Endodermal cell (in vitro differentiated cells): ENCODE results near the gene ITPRIPL2. TPM values are rescaled to one million over a fixed set of nuclear protein-coding genes. Genes with fewer than 3 reads are reported as not detected.

Experiments used
- DNase-seq: peaks from one replicate; pipeline ENCODE4 v3.0.0-alpha.2; 2017
- H3K27ac ChIP-seq: 2 replicates; pipeline ENCODE4 v1.5.1; 2013; ENCODE audit warnings: mild to moderate bottlenecking, low read depth, low read length, moderate library complexity
- H3K27me3 ChIP-seq: 2 replicates; pipeline ENCODE4 v1.6.1; 2013; ENCODE audit warnings: mild to moderate bottlenecking, low read length, moderate library complexity; ENCODE audit not compliant: insufficient read depth, control insufficient read depth, poor library complexity, severe bottlenecking
- H3K36me3 ChIP-seq: 2 replicates; pipeline ENCODE4 v1.7.0; 2013; ENCODE audit warnings: mild to moderate bottlenecking, low read length, moderate library complexity; ENCODE audit not compliant: control insufficient read depth, insufficient read depth
- H3K4me1 ChIP-seq: one replicate; pipeline ENCODE4 v1.7.0; 2013; ENCODE audit warnings: low read length; ENCODE audit not compliant: control insufficient read depth, insufficient read depth
- H3K4me3 ChIP-seq: 2 replicates; pipeline ENCODE4 v1.5.1; 2013; ENCODE audit warnings: mild to moderate bottlenecking, low read length, moderate library complexity
- H3K9ac ChIP-seq: 2 replicates; pipeline ENCODE4 v1.6.1; 2013; ENCODE audit warnings: mild to moderate bottlenecking, low read length, moderate library complexity; ENCODE audit not compliant: poor library complexity, severe bottlenecking; ENCODE audit errors: extremely low read depth
- H3K9me3 ChIP-seq: 2 replicates; pipeline ENCODE4 v1.6.1; 2013; ENCODE audit warnings: mild to moderate bottlenecking, low read length, moderate library complexity; ENCODE audit not compliant: control insufficient read depth
- H3K27ac Mint-ChIP-seq: 2 replicates; pipeline ENCODE4 v1.8.0; 2020; ENCODE audit warnings: mixed read lengths
- H3K27me3 Mint-ChIP-seq: 2 replicates; pipeline ENCODE4 v1.8.0; 2021; ENCODE audit warnings: mild to moderate bottlenecking, mixed read lengths; ENCODE audit not compliant: insufficient read depth
- H3K36me3 Mint-ChIP-seq: 2 replicates; pipeline ENCODE4 v1.8.0; 2020; ENCODE audit warnings: low read depth, mixed read lengths
- H3K4me1 Mint-ChIP-seq: 2 replicates; pipeline ENCODE4 v1.8.0; 2020; ENCODE audit warnings: mixed read lengths
- H3K4me3 Mint-ChIP-seq: 2 replicates; pipeline ENCODE4 v1.8.0; 2020; ENCODE audit warnings: mild to moderate bottlenecking, moderate library complexity, mixed read lengths
- H3K9me3 Mint-ChIP-seq: 2 replicates; pipeline ENCODE4 v1.8.0; 2020; ENCODE audit warnings: mild to moderate bottlenecking, mixed read lengths
- CTCF ChIP-seq: fragments of 200-600 bp; sonication (generic); conservative IDR thresholded peaks from 2 replicates; pipeline ENCODE4 v1.5.0; 2021; ENCODE audit warnings: antibody characterized with exemption, mild to moderate bottlenecking
- WGBS, 2 experiments: methylation state at CpG; one replicate each; pipeline versions ENCODE4 v1.1.5 to v1.1.7; 2013; ENCODE audit warnings: missing lambda C conversion rate in 2 of 2, mixed read lengths in 1 of 2; ENCODE audit not compliant: insufficient coverage in 1 of 2, insufficient read length in 1 of 2; 5-methylcytosine and 5-hydroxymethylcytosine counted together
- total RNA-seq, 2 donors: library from RNA; stranded (reverse); fragmentation: NEBNext Ultra II Directional in 1 of 2; extraction: Animal tissue kit (Norgen Biotek cat#: 25700) in 1 of 2; gene quantifications; 2 replicates in 1 of 2; 3 replicates in 1 of 2; pipeline ENCODE4 v1.2.1, GENCODE V29; 2021

The ITPRIPL2 gene
- total RNA-seq, 2 donors from 2014 or later: 13.4 to 19.3 TPM

DNA sequence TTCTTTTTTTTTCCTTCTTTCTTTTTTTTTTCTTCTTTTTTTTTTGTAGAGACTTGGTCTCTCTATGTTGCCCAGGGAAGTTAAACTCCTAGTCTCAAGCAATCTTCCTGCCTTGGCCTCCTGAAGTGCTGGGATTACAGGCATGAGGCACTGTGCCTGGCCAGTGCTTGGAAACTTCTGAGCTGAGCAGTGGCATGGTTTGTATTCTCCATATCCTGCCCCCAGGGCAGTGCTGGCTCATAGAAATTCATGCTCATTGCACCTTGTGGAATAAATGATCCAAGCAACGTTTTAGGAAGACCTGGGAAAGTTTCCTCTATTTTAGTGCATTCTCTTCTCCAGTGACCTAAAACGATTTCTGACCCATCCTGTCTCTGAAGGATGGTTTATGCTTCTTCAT lies 37.5 kb downstream of the ITPRIPL2 start:
- 79 to 88% methylated on average over 2 of the region's 2 CpGs for WGBS, 2 experiments
- Mint-ChIP-seq H3K27me3 (peaks cover 31% of the 10 kb centered on the region), H3K36me3 (no peaks in the 10 kb centered on the region), H3K4me1 (no peaks in the 10 kb centered on the region), H3K4me3 (no peak overlapping the region), H3K9me3 (peaks cover 19% of the 10 kb centered on the region), H3K27ac (no peak overlapping the region)
- no peaks in the 10 kb centered on the region for H3K27me3 ChIP-seq
- no peak overlapping the region for H3K27ac ChIP-seq
- H3K9ac ChIP-seq: no peak overlapping the region
- DNase-seq: no peak
- no peaks in the 10 kb centered on the region for H3K36me3 ChIP-seq
- TF ChIP-seq CTCF: no peak
- H3K4me3 ChIP-seq: no peak overlapping the region
- no peaks in the 10 kb centered on the region for H3K4me1 ChIP-seq
- peaks cover 21% of the 10 kb centered on the region for H3K9me3 ChIP-seq

DNA sequence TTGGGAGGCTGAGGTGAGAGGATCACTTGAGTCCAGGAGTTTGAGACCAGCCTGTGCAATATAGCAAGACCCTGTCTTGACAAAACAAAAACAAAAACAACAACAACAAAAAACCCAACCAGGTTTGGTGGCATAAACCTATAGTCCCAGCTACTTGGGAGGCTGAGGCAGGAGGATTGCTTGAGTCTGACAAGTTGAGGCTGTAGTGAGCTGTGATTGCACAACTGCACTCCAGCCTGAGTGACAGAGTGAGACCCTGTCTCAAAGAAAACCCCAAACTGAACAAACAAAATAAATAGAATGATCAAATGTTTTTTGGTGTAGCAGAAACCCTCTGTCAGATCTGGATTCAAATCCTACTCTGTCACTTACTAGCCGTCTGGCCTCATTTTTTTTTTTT lies 38.3 kb downstream of the ITPRIPL2 start:
- no peak overlapping the region for H3K4me3 Mint-ChIP-seq
- Histone ChIP-seq H3K27ac (no peak overlapping the region), H3K27me3 (no peaks in the 10 kb centered on the region), H3K36me3 (no peaks in the 10 kb centered on the region), H3K9me3 (peaks cover 22% of the 10 kb centered on the region), H3K4me1 (no peaks in the 10 kb centered on the region), H3K4me3 (no peak overlapping the region), H3K9ac (no peak overlapping the region)
- H3K9me3 Mint-ChIP-seq: peaks cover 22% of the 10 kb centered on the region
- H3K36me3 Mint-ChIP-seq: no peaks in the 10 kb centered on the region
- TF ChIP-seq CTCF: no peak
- H3K27me3 Mint-ChIP-seq: peaks cover 37% of the 10 kb centered on the region
- no peaks in the 10 kb centered on the region for H3K4me1 Mint-ChIP-seq
- DNase-seq: no peak
- no peak overlapping the region for H3K27ac Mint-ChIP-seq
- 73% methylated on average over 1 of the region's 1 CpG; no CpG with 5 or more reads in 1 of the 2 experiments for WGBS, 2 experiments

DNA sequence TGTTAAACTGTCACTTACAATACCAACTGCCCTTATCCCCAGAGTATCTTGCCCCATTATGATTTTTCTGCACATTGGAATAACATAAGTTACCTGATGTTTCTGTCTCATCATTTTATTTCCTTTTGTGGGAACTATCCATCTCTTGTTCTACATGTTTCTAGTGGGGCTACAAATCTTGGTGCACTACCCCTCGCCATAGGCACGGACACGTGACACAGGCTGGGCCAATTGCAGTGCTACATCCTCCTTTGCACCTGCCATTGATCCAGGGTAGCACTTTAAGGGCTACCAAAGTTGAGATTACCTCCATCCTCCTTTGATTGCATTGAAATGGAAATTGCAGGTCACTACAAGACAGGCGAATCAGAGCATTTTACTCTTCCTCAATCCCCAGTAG lies 40.1 kb downstream of the ITPRIPL2 start:
- H3K9me3 Mint-ChIP-seq: peaks cover 12% of the 10 kb centered on the region
- H3K9me3 ChIP-seq: peaks cover 11% of the 10 kb centered on the region
- no peak overlapping the region for H3K27ac Mint-ChIP-seq
- H3K4me3 ChIP-seq: no peak overlapping the region
- no peak overlapping the region for H3K9ac ChIP-seq
- H3K36me3 ChIP-seq: no peaks in the 10 kb centered on the region
- 83 to 90% methylated on average over 3 to 4 of the region's 4 CpGs for WGBS, 2 experiments
- H3K36me3 Mint-ChIP-seq: no peaks in the 10 kb centered on the region
- no peak for TF ChIP-seq CTCF
- no peak overlapping the region for H3K4me3 Mint-ChIP-seq
- H3K27me3 Mint-ChIP-seq: peaks cover 50% of the 10 kb centered on the region
- H3K27ac ChIP-seq: no peak overlapping the region
- no peaks in the 10 kb centered on the region for H3K4me1 ChIP-seq
- H3K27me3 ChIP-seq: peaks cover 10% of the 10 kb centered on the region
- no peaks in the 10 kb centered on the region for H3K4me1 Mint-ChIP-seq
- no peak for DNase-seq
